Psoas muscle (tissue), 8 donors: Measurements from ENCODE around the gene BMP10. TPM values are rescaled to one million over a fixed set of nuclear protein-coding genes. Genes with fewer than 3 reads are reported as not detected.

Source experiments
- ATAC-seq, 4 donors: fragments of 200-7000 bp; cut with Tn5 transposase; one replicate each; pipeline ENCODE4 v1.9.1; 2020; ENCODE audit warnings: moderate library complexity in 3 of 4, mild to moderate bottlenecking in 2 of 4
- DNase-seq, 2 donors: peaks; one replicate each; pipeline ENCODE4 v3.0.0-alpha.2; 2020
- H3K27ac ChIP-seq: fragments of 200-600 bp; one replicate; pipeline ENCODE4 v1.8.0; 2022
- H3K27me3 ChIP-seq, 3 donors: fragments of 200-600 bp in 1 of 3; one replicate each; pipeline versions ENCODE4 v1.6.1 to v1.8.0; 2013 to 2022; ENCODE audit warnings: low read length in 2 of 3, mild to moderate bottlenecking in 2 of 3, moderate library complexity in 1 of 3; ENCODE audit not compliant: insufficient read depth in 3 of 3
- H3K36me3 ChIP-seq, 2 donors: fragments of 200-600 bp in 1 of 2; one replicate each; pipeline versions ENCODE4 v1.6.1 to v1.8.0; 2013 to 2022; ENCODE audit warnings: low read depth in 1 of 2, mild to moderate bottlenecking in 1 of 2, moderate library complexity in 1 of 2; ENCODE audit not compliant: insufficient read depth in 1 of 2
- H3K4me1 ChIP-seq: fragments of 200-600 bp; one replicate; pipeline ENCODE4 v1.8.0; 2022
- H3K4me3 ChIP-seq: fragments of 200-600 bp; one replicate; pipeline ENCODE4 v1.8.0; 2022; ENCODE audit warnings: mild to moderate bottlenecking
- H3K9me3 ChIP-seq: fragments of 200-600 bp; one replicate; pipeline ENCODE4 v1.8.0; 2022
- WGBS, 3 donors: extraction: QIAGEN DNeasy Blood & Tissue Kit; methylation state at CpG; one replicate each; pipeline versions ENCODE4 v1.1.6 to v1.1.7; 2013; 5-methylcytosine and 5-hydroxymethylcytosine counted together
- intact Hi-C, 2 donors: fragments of 100-400 bp; cut with DNase I; formaldehyde crosslinking; loops; one replicate each; pipeline versions ENCODE4 v1.11.0 to v1.14.2; 2022
- polyA plus RNA-seq, 3 donors: library from polyadenylated mRNA; stranded (reverse); fragments of 200-250 nt; gene quantifications; one replicate each; pipeline ENCODE4 v1.2.3, GENCODE V29; 2013
- total RNA-seq, 4 donors: library from RNA; stranded (reverse); fragmentation: NEBNext Ultra II Directional in 2 of 4; extraction: Animal tissue kit (Norgen Biotek cat#: 25700) in 2 of 4; gene quantifications; one replicate each; pipeline versions ENCODE4 v1.2.1 to v1.2.4, GENCODE V29; 2021 to 2023
- TF ChIP-seq, protein P1 (sequence below): fragments of 200-600 bp; IDR thresholded peaks from one replicate; pipeline ENCODE4 v1.8.0; 2022; ENCODE audit warnings: antibody characterized with exemption
- donor health status: healthy with polysubstance abuse.
- donor health status: DM: no; HTN: no; CAD: no; lungs with moderate emphysema.
- donor health status: Bipolar disorder and iron deficiency.
- donor health status: healthy.
- donor health status: DM: yes; HTN: yes; CAD: no.
- donor health status: DM: no; HTN: no; CAD: no.
- donor health status: DM: no; HTN: no; CAD: no.
- donor health status: DM: yes; HTN: yes; CAD: no.

BMP10 gene
- total and polyA plus RNA-seq, 7 donors = 0.17 to 0.27 TPM; not detected in 5

DNA sequence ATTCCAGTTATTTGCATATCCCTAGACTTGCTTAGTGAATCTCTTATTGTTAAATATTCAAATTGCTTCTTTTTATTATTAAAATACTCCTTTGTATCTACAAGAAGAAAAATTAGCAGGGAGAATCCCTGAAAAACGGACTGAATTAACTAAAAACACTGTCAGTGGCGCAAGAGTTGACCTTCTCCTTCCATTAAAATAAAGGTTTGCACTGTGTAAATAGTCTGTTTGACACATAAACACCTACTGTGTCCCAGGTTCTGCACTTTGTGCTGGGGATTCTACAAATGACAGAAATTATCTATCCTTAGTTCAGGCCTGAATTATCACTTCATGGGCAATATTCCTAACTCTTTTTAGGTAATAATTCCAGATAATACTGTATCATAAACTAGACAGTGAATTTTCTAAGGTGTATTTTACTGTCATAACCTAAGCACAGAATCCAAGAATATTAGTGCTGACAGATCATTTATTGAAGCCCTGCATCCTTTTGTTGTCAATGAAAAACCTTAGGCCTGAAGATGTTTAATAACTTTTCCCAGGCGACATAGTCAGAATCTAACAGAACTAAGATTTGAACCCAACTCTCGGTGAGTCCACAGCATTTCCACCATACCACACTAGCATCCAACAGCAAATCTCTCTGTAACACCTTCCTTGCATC is 17.0 kb upstream of the BMP10 start:
- Histone ChIP-seq H3K4me3 (no peak overlapping the region), H3K36me3 (no peaks in the 10 kb centered on the region), H3K9me3 (no peaks in the 10 kb centered on the region), H3K4me1 (no peaks in the 10 kb centered on the region), H3K27ac (no peak overlapping the region), H3K27me3 (no peaks in the 10 kb centered on the region)
- 93 to 95% (median 93%) methylated on average over 4 of the region's 4 CpGs for WGBS, 3 donors
- DNase-seq (no peak), ATAC-seq (no peak)
- intact Hi-C loops = no loop called here
- TF ChIP-seq, protein P1, sequence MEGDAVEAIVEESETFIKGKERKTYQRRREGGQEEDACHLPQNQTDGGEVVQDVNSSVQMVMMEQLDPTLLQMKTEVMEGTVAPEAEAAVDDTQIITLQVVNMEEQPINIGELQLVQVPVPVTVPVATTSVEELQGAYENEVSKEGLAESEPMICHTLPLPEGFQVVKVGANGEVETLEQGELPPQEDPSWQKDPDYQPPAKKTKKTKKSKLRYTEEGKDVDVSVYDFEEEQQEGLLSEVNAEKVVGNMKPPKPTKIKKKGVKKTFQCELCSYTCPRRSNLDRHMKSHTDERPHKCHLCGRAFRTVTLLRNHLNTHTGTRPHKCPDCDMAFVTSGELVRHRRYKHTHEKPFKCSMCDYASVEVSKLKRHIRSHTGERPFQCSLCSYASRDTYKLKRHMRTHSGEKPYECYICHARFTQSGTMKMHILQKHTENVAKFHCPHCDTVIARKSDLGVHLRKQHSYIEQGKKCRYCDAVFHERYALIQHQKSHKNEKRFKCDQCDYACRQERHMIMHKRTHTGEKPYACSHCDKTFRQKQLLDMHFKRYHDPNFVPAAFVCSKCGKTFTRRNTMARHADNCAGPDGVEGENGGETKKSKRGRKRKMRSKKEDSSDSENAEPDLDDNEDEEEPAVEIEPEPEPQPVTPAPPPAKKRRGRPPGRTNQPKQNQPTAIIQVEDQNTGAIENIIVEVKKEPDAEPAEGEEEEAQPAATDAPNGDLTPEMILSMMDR = no peak

DNA sequence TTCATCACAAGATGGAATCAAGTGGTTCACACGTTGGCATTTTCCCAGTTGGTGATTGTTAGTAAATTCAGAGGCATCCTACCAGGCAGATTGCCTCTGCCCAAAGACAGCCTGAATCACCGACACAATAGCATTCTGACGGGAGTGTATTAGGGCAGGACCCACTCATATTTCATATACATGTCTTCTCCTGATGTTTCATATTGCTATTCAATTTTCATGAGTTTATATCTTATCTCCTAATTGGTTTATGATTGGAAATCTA is 14.5 kb upstream of the BMP10 start:
- DNase-seq (no peak), ATAC-seq (peak in 1 of 4 donors; percentile 33)
- TF ChIP-seq, protein P1 = no peak
- no peak overlapping the region for H3K4me3 ChIP-seq
- H3K27ac ChIP-seq = no peak overlapping the region
- H3K27me3 ChIP-seq = no peaks in the 10 kb centered on the region
- no peaks in the 10 kb centered on the region for H3K4me1 ChIP-seq
- intact Hi-C loops = no loop called here
- WGBS, 3 donors = 46 to 64% (median 51%) methylated on average over 3 of the region's 3 CpGs
- no peaks in the 10 kb centered on the region for H3K9me3 ChIP-seq
- H3K36me3 ChIP-seq = no peaks in the 10 kb centered on the region

DNA sequence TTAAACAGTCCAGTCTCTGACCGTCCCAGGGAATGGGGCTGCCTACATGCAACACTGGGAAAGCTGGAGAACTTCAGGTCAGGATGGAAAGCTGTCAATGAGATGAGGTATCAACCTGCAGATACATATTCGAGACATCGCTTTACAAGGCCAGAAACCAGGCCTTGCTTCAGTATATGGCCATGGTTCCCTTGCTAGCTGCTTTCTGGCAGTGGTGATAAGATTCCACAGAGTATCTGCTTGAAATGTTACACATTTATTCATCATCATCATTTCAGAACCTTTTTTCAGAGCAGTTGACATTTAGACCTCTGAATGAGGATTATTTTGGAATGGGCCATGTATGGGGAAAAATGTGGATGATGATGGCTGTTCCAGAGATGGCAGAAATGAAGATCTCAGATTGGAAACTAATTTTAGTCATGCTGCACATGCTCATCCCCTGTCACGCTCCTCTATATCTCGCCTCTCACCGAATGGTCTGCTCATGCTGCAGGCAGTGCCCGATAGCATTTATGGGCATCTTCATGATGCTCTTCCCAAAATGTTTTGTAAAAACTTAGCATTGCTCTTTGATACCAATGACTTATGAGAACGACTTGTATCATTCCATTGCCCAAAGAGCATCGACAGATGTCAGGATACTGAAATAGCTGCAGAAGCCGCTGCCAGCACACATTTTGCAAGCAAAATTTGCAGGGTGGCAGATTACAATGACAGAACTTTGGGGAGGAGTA is 14.0 kb upstream of the BMP10 start:
- 65 to 75% (median 70%) methylated on average over 10 of the region's 10 CpGs for WGBS, 3 donors
- TF ChIP-seq, protein P1 = no peak
- Histone ChIP-seq H3K9me3 (no peaks in the 10 kb centered on the region), H3K27ac (no peak overlapping the region), H3K4me3 (no peak overlapping the region), H3K4me1 (no peaks in the 10 kb centered on the region), H3K36me3 (no peaks in the 10 kb centered on the region), H3K27me3 (peaks cover 0 to 3% (median 0%) of the 10 kb centered on the region in 3 donors)
- ATAC-seq = peak in 1 of 4 donors; percentile 33
- intact Hi-C loops = no loop called here
- no peak for DNase-seq

DNA sequence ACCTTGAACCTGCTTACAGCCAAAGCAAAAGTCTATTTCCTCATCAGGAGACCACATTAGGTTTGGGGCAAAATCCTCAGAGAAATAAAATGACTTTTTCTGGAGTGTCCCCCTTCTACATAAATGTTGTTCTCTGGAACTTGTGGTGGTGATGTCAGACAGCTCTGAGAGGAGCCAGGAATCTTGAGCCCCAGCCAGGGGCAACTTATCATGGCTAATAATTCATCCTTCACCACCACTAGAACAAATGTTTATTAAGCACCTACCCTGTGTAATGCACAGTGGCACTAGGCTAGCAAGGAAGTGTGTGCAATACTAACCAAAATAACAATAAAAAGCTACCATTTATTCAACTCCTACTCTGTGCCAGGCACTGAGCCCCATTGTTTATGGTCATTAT is 9.0 kb upstream of the BMP10 start:
- H3K4me3 ChIP-seq = no peak overlapping the region
- H3K9me3 ChIP-seq = no peaks in the 10 kb centered on the region
- no peaks in the 10 kb centered on the region for H3K36me3 ChIP-seq
- no peak for ATAC-seq
- intact Hi-C loops = no loop called here
- H3K27ac ChIP-seq = no peak overlapping the region
- no peak for DNase-seq
- TF ChIP-seq, protein P1 = no peak
- peaks cover 0 to 5% (median 0%) of the 10 kb centered on the region in 3 donors for H3K27me3 ChIP-seq
- no peaks in the 10 kb centered on the region for H3K4me1 ChIP-seq

DNA sequence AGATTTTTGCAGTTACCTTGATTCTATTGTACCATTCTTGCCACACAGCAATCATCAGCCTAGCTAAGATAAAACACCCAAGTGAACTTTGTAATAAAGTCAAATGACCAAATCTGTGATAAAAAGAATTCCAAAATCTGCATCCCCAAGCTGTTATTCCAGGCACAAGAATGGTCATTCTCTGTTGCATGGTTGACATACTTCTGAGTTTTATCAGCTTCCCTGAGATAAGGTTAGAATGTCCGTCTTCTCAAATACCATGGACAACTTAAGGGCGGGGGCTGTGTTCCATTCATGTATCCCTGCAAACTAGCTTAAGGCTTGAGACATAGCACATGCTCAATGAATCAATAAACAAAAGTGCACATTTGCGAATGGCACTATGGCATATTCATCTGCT is 8.1 kb upstream of the BMP10 start:
- DNase-seq (no peak), ATAC-seq (no peak)
- H3K4me3 ChIP-seq = no peak overlapping the region
- no peaks in the 10 kb centered on the region for H3K36me3 ChIP-seq
- no peaks in the 10 kb centered on the region for H3K9me3 ChIP-seq
- TF ChIP-seq, protein P1 = no peak
- 89 to 93% (median 90%) methylated on average over 3 of the region's 3 CpGs for WGBS, 3 donors
- no peaks in the 10 kb centered on the region for H3K4me1 ChIP-seq
- H3K27me3 ChIP-seq = peaks cover 0 to 5% (median 0%) of the 10 kb centered on the region in 3 donors
- no peak overlapping the region for H3K27ac ChIP-seq
- intact Hi-C loops = no loop called here
